OCI-LY7 (cell line): ENCODE results near the gene AP1M1.

Source experiments
- EZH2phosphoT487 ChIP-seq: fragments of 200-600 bp; sonication (generic); IDR thresholded peaks from 2 replicates; pipeline ENCODE4 v1.6.1; 2018; ENCODE audit warnings: low read depth, borderline replicate concordance, mild to moderate bottlenecking, mixed run types, antibody characterized with exemption, low read length, moderate library complexity, mixed read lengths
- TF ChIP-seq, protein P1 (sequence below): fragments of 200-600 bp; sonication (generic); conservative IDR thresholded peaks from 2 replicates; pipeline ENCODE4 v1.5.1; 2014; ENCODE audit warnings: mild to moderate bottlenecking, antibody characterized with exemption, low read length, moderate library complexity, mixed read lengths

DNA sequence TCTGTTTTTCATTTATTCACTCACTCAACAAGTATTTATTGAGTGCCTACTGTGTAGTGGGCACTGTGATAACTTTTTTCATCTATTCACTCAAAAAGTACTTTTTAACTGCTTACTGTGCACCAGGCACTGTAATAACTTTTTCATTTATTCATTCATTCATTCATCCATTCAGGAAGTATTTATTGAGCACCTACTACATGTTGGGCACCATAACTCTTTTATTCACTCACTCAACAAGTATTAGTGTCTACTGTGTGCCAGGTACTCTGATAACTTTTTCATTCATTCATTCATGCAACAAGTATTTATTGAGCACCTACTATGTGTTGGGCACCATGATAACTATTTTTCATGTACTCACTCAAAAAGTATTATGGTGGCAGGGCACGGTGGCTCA lies 31.3 kb upstream of the AP1M1 start:
- TF ChIP-seq, protein P1, sequence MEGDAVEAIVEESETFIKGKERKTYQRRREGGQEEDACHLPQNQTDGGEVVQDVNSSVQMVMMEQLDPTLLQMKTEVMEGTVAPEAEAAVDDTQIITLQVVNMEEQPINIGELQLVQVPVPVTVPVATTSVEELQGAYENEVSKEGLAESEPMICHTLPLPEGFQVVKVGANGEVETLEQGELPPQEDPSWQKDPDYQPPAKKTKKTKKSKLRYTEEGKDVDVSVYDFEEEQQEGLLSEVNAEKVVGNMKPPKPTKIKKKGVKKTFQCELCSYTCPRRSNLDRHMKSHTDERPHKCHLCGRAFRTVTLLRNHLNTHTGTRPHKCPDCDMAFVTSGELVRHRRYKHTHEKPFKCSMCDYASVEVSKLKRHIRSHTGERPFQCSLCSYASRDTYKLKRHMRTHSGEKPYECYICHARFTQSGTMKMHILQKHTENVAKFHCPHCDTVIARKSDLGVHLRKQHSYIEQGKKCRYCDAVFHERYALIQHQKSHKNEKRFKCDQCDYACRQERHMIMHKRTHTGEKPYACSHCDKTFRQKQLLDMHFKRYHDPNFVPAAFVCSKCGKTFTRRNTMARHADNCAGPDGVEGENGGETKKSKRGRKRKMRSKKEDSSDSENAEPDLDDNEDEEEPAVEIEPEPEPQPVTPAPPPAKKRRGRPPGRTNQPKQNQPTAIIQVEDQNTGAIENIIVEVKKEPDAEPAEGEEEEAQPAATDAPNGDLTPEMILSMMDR = no peak
- no peak for TF ChIP-seq EZH2phosphoT487
